HepG2 (cell line): ENCODE measurements around the gene MAN1B1.

Experiments
- ARNTL ChIP-seq: sonication (generic); formaldehyde crosslinking; IDR thresholded peaks from 2 replicates; pipeline ENCODE4 v1.4.0; 2020; ENCODE audit warnings: mild to moderate bottlenecking, missing genetic modification reagents
- ZNF576 ChIP-seq: sonication (generic); formaldehyde crosslinking; IDR thresholded peaks from 2 replicates; pipeline ENCODE4 v1.4.0; 2020; ENCODE audit warnings: mild to moderate bottlenecking, missing genetic modification reagents

GRCh38 chr9:137044502-137045177 lies 42.1 kb upstream of the MAN1B1 start:
- TF ChIP-seq ZNF576 (CRISPR knock-in tag) (no peak), ARNTL (no peak)
